ENCODE measurements around the gene KCNK18.

- TF ChIP-seq POLR2A (IDR thresholded peaks at IDR 0.05; ENCODE audit: low read depth) (no peak), CTCF (IDR thresholded peaks at IDR 0.05) (no peak), EP300 (IDR thresholded peaks at IDR 0.05) (no peak)
Observed at GRCh38 chr10:117226813-117227451, 29.6 kb downstream of the KCNK18 start.
